Hematopoietic multipotent progenitor cell treated with erythropoietin and hydrocortisone succinate and interleukin-3 and kit ligand, for 15 days (in vitro differentiated cells): Measurements from ENCODE around the gene TIGAR.

Experiments used
- DNase-seq: peaks from one replicate; pipeline ENCODE4 v3.0.0-alpha.2; 2015; ENCODE audit warnings: low spot score

Gene TIGAR, protein sequence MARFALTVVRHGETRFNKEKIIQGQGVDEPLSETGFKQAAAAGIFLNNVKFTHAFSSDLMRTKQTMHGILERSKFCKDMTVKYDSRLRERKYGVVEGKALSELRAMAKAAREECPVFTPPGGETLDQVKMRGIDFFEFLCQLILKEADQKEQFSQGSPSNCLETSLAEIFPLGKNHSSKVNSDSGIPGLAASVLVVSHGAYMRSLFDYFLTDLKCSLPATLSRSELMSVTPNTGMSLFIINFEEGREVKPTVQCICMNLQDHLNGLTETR

DNA sequence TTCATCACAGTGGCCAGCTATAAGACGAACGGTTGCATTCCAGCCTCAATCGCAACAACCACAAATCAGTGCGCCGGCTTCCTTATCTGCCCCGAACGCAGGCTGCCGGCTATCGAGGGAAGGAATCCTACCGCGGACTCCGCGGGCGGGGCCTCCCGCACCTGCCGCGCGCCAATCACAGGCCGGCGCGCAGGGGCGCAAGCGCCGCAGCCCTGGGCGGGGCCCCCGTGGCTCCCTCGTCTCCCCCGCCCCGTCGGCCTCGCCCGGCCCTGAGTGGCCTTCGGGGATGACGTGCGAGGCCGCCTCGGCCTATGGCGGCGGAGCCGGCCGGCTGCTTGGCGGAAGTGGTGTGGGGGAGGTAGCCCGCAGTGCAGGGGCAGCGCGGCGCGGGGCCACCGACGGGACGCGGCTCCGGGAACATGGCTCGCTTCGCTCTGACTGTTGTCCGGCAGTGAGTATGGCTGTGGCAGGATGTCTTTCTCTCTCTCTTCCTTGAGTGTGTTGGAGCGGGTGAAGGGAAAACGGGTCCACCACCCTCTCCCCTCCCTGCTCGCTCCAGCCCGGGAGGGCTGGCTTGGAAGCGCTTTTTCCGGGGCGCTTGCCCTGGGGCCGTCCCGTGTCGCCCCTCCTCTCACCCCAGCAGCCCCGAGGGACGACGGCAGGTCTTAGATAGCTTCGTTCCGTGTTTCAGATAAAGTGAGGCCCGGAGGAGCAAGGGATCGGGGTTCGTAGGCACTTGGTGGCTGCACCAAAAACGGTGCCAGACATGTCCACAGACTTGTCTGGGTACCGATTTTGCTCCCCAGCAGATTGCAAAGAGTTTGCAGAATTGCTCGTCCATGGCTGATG, at the start of gene TIGAR:
TIGAR (plus strand) TSS at position 361 of the 849 bp plus-strand sequence; CDS start at position 420, 59 bp downstream.
- DNase-seq, result peak; percentile 55

- peak; percentile 9 for DNase-seq
Observed at GRCh38 chr12:4271717-4272423, 49.1 kb upstream of the TIGAR start.

- DNase-seq, result no peak
Observed at GRCh38 chr12:4272424-4273272, 48.4 kb upstream of the TIGAR start.

- no peak for DNase-seq
Observed at GRCh38 chr12:4273273-4273651, 47.8 kb upstream of the TIGAR start.

DNA sequence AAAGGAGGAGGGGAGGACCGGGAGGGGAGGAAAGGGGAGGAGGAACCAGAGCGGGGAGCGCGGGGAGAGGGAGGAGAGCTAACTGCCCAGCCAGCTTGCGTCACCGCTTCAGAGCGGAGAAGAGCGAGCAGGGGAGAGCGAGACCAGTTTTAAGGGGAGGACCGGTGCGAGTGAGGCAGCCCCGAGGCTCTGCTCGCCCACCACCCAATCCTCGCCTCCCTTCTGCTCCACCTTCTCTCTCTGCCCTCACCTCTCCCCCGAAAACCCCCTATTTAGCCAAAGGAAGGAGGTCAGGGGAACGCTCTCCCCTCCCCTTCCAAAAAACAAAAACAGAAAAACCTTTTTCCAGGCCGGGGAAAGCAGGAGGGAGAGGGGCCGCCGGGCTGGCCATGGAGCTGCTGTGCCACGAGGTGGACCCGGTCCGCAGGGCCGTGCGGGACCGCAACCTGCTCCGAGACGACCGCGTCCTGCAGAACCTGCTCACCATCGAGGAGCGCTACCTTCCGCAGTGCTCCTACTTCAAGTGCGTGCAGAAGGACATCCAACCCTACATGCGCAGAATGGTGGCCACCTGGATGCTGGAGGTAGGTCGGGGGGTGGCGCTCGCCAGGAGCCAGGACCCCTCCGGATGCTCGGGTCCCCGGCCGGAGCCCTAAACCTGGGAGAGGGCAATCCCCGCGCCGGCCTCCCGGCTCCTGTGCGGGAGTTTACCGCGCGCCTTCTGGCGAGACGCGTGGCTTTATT, 47.2 kb upstream of the TIGAR start, which contains the start of gene CCND2:
CCND2 (plus strand) TSS at position 111 of the 744 bp plus-strand sequence; CDS start at position 390, 279 bp downstream.
- no peak for DNase-seq

DNA sequence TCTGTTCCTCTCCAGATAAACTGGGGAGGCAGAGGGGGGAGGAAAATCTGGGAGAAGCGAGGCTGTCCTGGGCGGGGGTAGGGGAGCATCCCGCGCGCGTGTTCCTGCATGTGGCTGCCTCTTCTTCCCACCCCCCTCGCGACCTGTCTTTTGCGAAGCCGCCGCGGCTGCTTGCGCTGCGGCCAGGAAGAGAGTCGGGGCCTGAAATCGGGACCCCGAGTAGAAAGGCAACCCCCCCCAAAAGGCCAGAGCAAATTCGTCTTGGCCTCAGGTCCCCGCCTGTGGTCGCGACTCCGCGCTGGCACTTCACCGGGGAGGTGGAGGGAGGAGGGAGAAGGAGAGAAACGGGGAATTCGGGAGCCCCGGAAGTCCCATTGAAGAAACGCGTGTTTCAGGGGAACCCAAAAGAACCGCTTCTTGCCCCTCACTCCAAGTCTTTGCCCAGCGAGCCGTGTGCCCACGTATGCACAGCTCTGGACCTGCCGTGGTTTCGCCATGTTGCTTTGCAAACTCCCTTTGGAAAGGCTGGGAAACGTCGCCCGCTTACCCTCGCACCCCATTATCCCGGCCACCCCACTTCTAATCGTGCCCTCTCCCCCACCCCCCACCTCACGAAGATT, 46.5 kb upstream of the TIGAR start:
- DNase-seq, result no peak

GRCh38 chr12:4275016-4275869, 45.8 kb upstream of the TIGAR start:
- no peak for DNase-seq

DNA sequence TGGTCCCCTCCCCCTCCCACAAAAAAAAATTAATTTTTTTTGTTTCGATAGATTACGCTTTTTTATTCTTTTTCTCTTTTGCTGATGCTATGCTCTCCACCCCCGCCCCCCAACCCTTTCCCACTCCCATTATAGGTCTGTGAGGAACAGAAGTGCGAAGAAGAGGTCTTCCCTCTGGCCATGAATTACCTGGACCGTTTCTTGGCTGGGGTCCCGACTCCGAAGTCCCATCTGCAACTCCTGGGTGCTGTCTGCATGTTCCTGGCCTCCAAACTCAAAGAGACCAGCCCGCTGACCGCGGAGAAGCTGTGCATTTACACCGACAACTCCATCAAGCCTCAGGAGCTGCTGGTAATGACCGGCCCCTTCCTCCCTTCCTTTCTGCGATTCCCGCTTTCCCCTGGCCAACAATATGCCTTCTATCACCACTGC, 45.1 kb upstream of the TIGAR start:
- DNase-seq, result no peak

DNA sequence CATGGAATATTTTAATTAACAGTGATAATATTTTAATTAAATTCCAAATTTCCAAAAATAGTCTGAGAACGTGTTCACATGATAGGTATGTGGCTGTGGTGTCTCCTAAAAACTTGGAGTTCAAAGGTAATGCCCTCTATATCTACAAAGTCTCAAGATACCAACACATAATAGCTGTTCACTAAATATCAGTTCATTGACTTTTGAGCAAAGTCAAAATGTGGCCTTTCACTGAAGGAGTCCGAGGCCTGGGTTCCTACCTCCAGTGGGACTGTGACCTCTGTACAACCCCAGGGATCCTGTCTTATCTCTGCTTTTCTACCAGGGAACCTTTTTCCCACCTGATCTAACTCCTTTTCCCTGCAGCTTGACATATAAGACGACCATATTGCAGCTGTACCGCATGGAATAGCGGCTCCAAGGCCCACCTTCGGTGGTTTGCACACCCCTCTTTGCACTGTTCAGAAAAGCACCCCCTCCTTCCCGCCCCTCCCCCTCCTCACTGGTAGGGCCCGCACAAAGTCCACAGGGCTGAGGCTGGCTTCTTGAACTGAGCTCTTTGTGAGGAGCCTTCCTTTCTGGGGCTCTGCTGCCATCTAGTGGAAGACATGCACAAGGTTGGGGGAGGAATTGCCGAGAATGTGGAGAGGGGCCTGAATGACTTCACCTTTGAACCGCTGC, 44.3 kb upstream of the TIGAR start:
- peak; percentile 79 for DNase-seq

GRCh38 chr12:4277205-4277543, 43.8 kb upstream of the TIGAR start:
- no peak for DNase-seq

DNA sequence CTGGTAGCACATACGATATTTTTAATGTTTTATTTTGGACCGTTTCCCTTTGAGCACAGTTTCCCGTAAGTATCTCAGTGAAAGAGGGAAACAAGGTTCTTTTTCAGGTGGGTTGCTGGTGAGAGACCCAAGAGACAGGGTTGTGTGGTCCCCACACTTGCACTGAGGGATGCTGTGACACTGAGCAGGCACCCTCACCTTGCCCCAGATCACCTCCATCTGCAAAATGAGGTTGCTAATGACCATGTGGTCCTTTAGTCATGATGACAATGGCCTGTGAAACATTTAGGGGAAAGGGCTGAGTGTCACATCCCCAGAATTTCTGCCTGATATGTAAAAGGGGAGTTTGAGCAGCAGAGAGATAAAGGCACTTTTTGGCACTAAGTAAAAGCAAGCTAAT, 43.2 kb upstream of the TIGAR start:
- no peak for DNase-seq

- no peak for DNase-seq
Observed at GRCh38 chr12:4278329-4279197, 42.5 kb upstream of the TIGAR start.

- no peak for DNase-seq
Observed at GRCh38 chr12:4279198-4279690, 41.8 kb upstream of the TIGAR start.

DNA sequence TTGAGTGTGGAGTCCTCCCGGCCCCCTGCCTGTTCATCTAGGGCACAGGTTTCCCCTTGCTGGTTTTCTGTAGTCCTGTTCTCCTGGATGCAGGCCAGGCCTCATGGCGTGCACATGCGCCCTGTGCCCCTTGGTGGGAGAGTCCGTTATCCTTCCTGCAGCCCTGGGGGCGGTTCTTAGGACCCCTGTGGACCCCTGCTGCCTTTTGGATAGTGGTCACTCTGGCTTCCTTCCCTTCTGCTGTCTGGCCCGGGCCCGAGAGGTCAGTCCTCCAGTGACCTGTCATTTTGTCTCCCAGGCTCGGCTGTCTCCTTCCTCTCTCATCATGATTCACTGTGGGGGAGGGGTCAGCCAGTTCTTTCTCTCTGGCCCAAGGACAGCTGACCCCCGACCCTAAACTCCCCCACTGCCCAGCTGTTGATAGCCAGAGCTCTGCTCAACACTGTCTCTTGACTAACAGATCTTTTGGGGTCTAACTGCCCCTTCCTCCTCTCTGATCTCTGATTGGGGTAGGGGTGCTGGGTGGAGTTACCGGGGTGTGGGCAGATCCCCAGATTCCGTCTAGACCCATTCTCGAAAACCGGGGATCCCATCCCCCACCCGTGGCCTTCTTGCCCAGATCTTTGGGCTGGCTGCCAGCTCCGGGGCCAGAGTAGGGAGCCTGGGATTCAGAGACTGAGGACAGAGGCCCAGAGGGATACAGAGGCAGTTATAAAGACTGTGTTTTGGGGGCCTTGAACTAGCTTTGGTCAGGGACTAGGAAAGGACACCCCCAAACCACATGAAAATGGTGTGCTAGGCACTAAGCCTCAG, 40.5 kb upstream of the TIGAR start:
- DNase-seq, result no peak

DNA sequence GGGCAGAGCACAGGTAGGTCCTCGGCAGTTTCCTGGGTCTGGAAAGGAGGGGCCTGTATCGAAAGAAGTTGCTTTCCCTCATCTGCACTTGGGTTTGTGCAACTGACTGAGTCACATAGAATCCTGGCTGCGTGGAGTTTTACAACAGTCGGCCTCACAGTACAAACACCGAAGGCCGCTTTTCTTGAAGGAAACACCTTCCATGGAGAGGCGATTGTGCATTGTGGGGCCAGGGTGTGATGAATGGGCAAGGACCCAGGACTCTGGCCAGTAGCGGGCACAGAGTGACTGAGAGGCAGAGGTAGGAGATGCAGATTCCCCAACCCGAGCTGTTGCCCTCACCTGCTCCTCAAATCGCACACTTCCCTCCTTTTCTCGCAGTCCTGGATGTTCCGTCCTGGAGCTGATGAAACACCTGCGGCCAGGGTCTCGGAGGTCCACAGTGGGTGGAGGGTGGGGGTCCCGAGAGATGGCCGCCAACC, 39.8 kb upstream of the TIGAR start:
- DNase-seq, result no peak

DNA sequence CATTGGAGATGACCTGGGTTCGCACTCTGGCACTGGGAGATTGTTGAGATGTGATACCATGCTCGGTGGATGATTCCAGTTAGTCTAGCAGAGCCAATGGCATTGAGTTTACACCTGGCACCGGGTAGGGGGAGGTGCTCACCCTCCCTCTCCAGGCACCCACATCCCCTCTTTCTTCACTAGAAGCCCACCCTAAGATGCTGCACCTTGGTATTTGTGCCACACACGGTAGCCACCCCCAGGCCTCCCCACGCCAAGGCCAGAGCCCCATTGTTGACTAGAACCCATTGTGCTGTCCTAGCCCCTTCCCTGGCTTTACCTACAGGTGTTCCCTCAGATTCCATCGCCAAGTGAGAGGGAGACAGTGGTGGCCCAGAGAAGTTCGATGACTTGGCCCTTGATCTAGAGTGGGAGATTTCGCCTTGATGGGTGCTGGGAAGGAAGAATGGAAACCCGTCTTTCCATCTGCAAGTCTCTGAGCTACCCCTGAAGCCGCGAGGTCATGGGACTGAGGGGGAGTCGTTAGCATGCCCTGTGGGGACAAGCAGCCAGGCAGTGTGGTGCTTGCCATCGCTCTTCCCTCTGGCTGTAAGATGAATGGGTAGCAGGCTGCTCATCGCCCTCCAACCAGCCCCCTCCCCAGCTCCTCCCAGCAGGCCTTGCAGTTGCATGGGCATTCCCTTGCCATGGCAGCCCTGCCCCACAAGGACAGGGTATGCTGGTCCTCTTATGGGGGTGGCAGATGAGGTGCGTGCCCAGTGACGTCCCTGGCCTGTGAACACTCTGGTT, 38.7 kb upstream of the TIGAR start:
- DNase-seq, result no peak
